Epithelial cell of proximal tubule (primary cell): ENCODE measurements around the gene STAG1. TPM values are rescaled to one million over a fixed set of nuclear protein-coding genes. Genes with fewer than 3 reads are reported as not detected.

ENCODE experiments used
- DNase-seq: peaks from one replicate; pipeline ENCODE4 v3.0.0-alpha.2; 2011; ENCODE audit warnings: low read depth
- H3K4me3 ChIP-seq: 2 replicates; pipeline ENCODE4 v1.5.1; 2011; ENCODE audit warnings: low read depth, mild to moderate bottlenecking, low read length
- CTCF ChIP-seq: conservative IDR thresholded peaks from 2 replicates; pipeline ENCODE4 v1.5.1; 2012; ENCODE audit warnings: low read depth, mild to moderate bottlenecking, low read length
- total RNA-seq: library from RNA; depleted of rRNA; stranded (reverse); fragments of >200 nt; gene quantifications from 2 replicates; pipeline ENCODE4 v1.2.3, GENCODE V29; 2015

STAG1 gene
- total RNA-seq, 1 donor from 2014 or later, result 16.3 TPM

- TF ChIP-seq CTCF, result no peak
- no peak overlapping the region for H3K4me3 ChIP-seq
- DNase-seq, result no peak
Measured at GRCh38 chr3:136291302-136291701, 460.9 kb downstream of the STAG1 start.

Other genes with a start within 250 kb of the STAG1 start
- 6.8 and 7.6 TPM in 2 replicates for gene SLC35G2, start 66.7 kb upstream of the STAG1 start, total RNA-seq
- gene NCK1, start 109.8 kb upstream of the STAG1 start, total RNA-seq, result 11.4 and 25.2 TPM in 2 replicates
- 0.14 TPM in 1 of 2 replicates, not detected in the other for gene IL20RB, start 205.6 kb upstream of the STAG1 start, total RNA-seq